NCI-H774 (cell line): ENCODE measurements around the gene SEC14L2.
"Not testable (repeated sequence)": the region's sequence is repeated elsewhere in the genome, so short reads cannot be mapped to it uniquely, and the experiment has no call there.

Experiments used
- DNase-seq: peaks from one replicate; lab custom pipeline; 2025; lab: John Stamatoyannopoulos, UW

Gene SEC14L2

DNA sequence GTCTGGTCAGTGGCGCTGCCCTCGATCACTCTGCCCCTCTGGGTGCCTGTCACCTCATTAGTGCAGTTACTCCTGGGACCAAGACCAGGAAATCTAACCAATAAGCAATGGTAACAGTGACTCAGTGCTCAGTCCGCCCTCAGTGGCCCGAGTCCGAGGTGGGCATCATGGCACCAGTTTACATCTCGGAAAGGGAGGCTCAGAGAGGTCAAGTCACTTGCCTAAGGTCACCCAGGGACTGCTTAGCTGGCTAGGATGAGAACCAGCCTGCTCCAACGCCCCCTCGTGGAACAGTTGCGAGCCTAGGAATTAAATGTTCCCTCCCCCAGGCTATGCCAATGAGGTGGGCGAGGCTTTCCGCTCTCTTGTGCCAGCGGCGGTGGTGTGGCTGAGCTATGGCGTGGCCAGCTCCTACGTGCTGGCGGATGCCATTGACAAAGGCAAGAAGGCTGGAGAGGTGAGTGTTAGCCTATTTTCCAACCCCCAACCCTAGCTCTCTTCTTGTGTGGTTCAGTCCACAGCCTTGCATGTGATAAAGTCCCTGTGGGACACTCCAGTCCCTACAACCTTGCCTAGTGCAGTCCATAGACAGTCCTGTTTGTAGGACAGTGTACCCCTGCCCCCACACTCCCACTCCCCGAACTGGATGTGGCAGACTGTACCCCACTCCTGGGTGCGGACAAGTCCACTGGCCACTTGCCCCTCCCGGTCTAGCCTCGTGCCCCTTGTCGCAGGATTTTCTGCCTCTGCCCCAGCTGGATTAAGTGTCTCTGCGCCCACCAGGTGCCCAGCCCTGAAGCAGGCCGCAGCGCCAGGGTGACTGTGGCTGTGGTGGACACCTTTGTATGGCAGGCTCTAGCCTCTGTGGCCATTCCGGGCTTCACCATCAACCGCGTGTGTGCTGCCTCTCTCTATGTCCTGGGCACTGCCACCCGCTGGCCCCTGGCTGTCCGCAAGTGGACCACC, 29.9 kb downstream of the SEC14L2 start:
- DNase-seq = peak; percentile 34

DNA sequence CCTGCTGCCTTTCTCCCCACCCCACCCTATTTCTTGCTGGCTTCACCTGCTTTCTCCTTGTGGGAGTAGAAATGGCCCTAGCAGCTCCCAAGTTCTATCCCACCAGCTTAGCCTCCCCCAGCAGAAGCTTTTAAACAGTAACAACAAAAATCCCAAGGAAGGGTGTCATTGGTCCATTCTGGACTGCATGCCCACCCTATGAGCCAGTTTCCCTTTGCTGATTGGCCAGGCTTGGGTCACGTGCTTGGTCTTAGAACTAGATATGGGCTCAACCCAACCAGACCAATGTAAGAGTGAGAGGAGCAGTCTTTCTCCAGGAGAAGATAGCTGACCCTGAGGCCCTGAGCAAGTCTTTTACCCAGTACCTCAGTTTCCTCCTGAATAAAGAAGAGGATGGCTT, 31.1 kb downstream of the SEC14L2 start:
- no peak for DNase-seq

DNA sequence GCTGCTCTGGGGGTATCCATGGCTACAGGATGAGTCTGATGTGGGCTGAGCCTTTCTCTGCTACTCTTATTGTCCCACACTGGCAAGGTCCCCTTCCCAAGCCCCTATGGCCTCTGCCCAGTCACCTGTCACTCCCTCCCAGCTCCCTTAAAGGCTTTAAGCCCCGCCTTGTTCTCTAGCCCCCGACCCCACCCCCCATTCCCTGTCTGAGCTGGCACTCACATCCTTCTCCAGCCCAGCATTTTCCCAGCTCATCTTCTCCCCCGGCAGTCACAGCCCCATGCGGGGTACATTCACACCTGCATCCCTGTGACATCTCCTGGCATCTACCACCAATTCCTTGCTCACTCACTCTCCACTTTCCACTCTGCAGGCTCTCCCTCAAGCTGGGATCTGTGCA, 33.1 kb downstream of the SEC14L2 start:
- no peak for DNase-seq

DNA sequence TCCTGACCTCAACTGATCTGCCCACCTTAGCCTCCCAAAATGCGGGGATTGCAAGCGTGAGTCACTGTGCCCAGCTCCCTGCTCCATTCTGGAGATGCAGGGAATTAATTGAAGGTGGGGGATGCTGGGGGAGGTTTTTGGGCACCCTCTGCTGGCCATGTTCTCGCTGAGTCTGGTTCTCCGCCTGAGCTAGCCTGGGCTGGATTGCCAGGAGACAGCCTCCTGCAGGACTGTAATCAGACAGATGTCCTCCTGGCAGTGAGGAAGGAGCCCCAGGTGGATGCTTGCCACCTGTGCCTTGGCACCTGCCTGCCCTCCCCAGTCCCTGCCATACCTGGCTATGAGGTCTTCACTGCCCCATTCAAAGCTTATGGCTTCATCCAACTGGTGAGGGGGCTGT, 34.1 kb downstream of the SEC14L2 start:
- DNase-seq = no peak

DNA sequence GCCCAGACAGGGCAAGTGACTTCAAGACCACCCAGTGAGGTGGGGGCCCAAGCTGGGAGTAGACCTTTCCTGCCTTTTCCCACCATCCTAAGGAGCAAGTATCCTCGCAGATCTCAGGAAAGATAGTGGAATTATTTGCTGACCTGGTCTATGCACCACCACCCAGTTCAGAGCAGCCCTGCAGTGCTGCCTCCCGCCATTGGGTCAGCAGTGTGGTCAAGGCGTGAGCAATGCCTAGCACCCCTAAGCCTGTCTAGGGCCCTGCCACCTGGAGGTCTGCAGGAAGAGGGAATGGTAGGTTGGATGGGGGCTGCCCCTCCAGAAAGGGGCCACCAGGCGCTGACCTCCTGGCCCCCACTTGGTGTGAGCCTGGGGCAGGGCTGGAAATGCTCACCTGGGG, 35.3 kb downstream of the SEC14L2 start:
- DNase-seq = no peak

DNA sequence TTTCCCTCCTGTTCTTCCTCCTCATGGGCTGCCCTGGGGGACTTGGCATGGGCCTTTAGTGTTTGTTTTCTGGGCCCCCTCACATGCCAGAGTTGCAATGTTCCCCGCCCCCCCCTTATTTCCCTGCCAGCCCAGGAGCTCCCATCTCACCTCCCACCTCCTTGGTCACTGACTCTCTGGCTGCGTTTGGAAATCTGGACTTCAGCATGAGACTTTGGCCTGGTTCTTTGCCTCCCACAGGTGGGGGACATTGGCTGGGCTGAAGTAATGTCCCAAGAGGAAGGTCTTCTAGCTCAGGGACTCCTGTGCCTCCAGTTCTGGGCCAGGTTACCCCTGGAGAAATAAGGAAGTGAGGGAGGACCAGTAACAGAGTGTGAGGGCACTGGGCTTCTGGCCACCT, 35.7 kb downstream of the SEC14L2 start:
- no peak for DNase-seq

DNA sequence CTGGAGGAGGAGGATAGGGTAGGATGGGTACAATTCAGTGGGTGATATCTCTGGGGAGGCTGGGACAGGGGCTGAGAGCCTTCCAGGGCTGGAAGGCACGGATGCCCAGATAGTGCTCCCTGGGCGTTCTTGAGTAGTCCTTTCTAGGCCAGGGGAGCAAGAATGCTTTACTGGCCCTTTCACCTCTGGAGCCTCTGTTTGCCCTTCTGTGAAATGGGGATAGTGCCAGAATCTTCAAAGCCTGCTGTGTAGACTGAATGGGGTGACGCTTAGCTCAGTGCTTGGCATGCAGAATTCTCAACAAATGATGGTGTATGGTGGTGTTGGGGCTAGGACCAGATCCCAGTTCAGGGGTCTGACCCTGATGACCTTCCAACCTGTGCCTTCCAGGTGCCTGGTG, 36.4 kb downstream of the SEC14L2 start:
- no peak for DNase-seq

DNA sequence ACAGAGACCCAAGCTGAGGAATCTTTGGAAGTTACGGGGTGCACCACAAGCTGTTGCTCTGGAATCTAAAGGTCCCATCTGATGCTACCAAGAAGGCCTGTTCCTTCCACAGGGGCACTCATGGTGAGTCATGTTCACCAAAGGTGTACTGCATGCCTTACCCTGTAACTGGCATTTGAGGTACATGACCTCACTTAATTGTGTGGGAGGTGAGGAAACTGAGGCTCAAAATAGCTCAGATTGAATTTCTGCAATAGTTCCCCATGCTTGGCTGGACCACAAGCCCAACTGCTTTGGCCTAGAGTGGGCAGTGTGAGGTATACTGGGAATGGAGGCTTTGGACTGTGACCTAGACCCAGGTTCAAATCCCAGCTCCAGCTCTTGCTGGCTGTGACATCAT, 37.0 kb downstream of the SEC14L2 start:
- DNase-seq = no peak

DNA sequence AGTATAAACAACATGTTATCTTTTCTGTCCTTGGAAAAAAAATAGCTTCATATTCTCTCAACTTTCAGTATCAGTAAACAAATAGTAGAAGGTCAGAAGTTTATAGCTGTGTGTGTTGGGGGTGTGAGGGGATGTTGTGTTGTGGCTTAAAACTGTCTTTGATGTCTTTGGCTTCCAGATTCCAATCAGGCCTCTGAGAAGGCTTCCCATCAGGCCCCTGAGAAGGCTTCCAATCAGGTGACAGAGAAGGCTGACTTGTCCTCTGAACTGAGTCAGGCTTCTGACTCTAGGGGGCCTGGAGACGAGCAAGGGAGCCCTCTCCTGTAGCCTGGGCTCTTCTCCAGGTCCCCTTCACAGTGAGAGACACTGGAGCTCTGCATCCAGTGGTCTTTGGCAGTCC, 38.0 kb downstream of the SEC14L2 start:
- DNase-seq = no peak

DNA sequence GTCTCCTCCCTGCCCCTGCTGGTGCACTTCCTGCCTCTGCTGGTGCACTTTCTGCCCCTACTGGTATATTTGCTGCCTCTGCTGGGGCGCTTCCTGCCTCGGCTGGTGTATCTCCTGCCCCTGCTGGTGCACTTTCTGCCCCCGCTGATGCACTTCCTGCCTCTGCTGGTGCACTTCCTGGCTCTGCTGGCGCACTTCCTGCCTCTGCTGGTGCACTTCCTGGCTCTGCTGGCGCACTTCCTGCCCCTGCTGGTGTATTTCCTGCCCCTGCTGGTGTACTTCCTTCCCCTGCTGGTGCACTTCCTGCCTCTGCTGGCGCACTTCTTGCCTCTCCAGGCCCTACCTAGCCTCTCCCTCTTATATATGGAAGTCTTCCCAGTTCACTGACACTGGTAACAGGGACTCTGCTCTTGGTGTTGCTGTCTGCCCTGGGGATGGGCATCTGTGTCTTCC, 38.9 kb downstream of the SEC14L2 start:
- DNase-seq = no peak

DNA sequence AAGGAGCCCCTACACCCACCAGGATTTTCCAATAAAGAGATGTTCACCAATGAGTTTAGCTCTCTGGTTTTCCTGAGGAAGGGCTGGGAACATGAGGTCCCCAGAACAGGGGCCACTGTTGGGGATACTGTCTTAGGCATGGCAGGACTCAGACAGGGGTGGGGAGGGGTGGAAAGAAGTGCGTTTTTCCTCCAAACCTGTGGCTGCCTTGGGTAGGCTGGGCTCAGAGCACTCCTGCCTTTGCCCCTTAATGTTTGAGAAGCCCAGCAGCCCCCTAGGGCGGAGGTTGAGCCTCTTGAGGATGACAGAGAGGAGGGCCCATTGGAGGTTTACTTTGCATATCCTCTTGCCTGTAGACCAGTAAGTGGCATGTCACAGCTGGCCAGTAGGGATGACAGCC, 39.4 kb downstream of the SEC14L2 start:
- no peak for DNase-seq

DNA sequence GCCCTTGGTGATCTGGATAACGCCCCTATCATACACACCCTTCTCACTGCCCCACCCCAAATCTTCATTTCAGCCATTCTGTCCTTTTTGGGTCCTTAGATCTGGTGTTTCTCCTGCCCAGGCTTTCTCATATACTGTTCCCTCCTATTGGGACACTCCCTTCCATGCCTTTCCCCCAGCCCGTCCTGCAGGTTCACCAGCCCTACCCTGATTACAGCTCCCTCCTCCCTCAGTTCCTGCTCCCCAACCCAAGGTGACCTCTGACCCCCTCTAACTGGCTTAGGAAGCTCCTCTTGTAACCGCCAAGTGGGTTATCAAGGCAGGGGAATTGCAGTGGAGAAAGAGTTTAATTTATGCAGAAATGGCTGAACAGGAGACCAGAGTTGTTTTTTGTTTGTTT, 41.7 kb downstream of the SEC14L2 start:
- DNase-seq = no peak

DNA sequence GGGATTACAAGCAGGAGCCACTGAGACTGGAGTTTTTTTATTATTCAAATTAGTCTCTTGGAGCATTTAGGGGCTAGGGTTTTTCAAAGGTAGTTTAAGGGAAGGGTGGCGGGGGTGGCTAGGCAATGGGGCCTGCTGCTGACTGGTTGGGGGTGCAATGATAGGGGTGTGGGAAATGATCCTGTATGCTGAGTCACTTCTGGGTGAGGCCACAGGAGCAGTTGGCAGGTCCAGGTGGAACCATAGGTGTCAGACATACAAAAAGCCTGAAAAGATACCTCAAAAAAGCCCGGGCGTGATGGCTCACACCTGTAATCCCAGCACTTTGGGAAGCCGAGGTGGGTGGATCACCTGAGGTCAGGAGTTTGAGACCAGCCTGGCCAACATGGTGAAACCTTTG, 42.4 kb downstream of the SEC14L2 start:
- DNase-seq = no peak

DNA sequence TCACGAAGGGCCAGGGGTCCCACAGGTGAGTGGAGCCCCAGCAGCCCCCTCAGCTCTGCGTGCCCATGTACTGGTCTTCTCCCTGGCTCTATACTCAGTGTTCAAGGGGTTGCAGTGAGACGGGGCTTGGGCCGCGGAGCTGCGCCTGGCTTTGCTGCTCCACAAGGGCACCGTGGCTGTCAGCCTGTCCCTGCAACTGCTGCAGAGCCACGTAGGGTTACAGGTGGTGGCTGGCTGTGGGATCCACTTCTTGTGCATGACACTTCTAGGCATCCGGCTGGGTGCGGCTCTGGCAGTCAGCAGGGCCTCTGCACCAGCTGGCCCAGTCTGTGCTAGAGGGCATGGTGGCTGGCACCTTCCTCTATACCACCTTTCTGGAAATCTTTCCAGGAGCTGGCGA, 43.0 kb downstream of the SEC14L2 start:
- DNase-seq = no peak

DNA sequence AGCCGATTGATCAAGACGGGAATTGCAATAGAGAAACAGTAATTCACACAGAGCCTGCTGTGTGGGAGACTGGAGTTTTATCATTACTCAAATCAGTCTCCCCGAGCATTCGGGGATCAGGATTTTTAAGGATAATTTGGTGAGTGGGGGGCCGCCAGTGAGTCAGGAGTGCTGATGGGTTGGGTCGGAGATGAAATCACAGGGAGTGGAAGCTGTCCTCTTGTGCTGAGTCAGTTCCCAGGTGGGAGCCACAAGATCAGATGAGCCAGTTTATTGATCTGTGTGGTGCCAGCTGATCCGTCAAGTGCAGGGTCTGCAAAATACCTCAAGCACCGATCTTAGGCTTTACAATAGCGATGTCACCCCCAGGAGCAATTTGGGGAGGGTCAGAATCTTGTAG, 44.3 kb downstream of the SEC14L2 start:
- no peak for DNase-seq

DNA sequence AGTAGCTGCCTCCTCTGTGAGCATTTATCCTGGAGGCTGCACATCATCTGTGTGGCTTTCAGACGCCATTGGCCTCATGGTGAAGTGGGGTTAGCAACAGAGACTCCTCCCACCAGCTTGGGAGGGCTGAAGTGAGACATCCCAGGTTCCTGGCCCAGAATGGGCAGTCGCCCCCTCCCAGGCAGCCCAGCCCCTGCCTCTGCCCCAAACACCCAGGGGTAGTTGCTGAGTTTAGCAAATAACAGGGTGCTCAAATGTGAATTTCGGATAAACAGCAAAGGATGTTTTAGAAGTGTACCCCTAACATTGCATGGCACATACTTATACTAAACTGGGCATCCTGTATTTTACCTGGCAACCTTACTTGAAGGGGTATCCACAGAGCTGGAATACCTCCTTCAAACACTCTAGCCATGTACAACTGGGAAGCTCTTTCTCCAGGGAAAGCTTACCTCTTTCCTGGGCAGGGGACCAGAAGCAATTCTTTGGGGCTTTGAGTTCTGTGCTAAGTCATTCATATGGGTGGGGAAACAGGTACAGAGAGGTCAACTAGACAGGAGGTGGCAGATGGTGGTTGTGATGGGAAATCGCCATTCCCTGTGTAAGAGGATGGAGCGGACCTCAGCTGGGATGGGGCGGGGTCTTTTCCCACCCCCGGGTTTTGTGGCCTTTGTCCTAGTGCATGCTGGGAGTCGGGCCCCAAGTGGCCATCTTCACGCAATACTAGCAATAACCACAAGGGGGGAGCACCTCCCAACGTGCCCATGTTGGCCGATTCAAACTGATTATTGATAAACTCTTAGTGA, 48.0 kb downstream of the SEC14L2 start:
- DNase-seq = peak; percentile 20

DNA sequence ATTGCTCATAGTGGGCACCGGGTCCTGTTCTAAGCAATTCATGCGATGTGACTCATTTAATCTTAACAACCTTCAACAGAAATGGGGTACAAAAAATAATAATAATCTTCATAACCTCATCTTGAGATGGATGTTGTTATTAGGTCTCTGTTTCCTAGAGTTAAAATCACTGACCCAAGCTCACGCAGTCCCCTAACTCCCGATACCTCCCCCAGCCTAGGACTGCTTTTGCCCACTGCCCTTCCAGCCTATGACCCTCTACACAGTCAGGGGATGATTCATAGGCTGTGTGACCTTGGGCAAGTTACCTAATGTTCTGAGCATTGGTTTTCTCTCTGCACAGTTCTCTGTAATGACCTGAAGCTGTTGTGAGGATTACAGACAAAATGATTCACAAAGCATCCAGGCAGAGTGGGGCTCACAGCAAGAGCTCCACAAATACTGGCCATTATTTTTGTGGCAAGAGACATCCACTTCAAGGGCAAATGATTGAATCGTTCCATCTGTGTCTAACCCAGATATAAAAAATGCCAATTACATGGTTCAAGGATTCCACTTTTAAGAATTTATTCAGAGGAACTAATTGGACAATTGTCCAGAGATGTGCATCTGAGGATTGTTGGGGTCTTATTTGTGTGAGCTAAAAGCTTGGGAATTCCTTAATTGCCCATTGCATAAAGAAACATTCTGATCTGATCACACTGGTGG, 48.8 kb downstream of the SEC14L2 start:
- DNase-seq = no peak

DNA sequence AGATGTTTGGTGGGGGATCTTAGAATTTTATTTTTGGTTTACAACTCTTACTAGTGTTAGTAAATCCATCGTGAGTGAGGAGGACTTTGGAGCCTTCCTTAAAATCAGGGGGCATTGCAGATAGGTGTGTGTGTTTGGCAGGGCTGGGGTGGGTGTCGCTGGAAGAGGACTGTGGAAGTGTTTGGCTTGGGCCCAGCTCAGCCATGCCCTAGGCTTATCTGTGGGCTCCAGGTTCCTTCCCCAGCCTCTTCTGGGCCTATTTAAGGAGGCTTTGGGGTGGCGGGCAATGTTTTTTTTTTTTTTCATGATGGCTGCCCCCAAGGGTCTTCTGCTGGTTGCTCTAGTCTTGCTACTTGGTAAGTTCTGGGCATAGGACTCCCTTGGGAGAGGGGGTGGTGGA, 50.8 kb downstream of the SEC14L2 start:
- DNase-seq = no peak

DNA sequence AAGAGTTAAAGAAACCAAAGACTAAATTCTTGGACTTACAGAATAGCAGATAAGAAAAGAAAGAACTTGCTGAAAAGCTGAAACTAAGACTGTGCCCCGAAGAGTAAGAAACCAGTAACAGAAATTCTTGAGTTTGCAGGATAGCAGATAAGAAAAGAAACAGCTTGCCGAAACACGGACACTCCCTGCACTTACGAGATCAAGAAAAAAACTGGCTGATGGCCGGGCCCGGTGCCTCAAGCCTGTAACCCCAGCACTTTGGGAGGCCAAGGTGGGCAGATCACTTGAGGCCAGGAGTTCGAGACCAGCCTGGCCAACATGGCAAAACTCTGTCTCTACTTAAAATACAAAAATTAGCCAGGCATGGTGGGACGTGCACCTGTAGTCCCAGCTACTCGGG, 54.7 kb downstream of the SEC14L2 start:
- DNase-seq = not testable (repeated sequence)

DNA sequence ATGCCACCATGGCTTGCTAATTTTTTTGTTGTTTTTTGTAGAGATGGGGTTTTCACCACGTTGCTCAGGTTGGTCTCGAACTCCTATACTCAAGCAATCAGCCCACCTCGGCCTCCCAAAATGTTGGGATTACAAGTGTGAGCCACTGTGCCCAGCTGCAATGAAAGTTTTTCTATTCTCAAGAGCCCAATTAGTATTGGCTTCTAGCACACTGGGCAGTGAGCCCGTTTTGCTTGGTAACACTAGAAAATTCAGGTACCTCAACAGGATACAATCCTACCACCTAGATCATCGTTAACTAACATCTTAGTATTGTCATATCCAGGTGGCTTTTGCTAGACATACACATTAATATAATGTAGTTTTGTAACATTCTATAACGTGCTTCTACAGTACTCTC, 56.0 kb downstream of the SEC14L2 start:
- DNase-seq = no peak

DNA sequence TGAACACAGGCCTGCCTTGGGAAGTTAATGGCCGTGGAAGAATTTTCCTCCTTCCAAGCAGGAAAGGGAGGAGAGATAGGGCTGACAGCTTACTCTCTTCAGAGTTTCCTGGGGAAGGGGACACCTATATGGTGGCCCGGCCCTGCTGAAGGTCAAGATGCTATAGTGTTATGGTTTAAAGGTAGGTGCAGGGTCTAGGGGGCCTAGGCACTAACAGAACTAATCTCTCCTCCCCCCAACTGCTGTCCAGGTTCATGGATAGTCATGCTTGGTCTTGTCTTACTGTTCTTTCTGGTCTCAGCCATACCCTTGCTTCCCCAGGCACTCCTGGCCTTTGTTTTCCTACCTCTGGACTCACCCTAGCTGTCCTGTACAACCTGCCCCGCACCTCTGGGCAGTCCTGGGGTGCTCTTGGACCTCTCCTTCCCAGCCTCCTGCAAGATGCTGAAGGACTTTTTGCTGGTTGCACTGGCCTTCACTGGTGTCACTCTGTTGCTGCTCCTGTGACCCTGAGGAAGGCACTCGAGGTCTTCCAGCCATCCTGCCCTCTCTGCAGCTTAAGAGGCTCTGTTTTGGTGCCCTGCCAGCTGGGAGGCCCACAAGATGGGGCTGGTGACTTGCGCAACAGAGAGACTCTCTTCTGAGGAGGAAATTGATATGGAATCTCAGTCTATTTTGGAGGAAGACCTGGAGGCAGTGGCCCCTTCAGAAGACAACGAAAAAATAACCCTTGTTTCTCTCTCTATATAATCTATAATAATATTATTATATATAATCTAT, 57.1 kb downstream of the SEC14L2 start:
- no peak for DNase-seq
